DMS79 treated with DMSO at 0.1 percent for 48 hours (cell line): ENCODE data around the gene CELSR2.
A peak's percentile ranks its signal among the peaks of the same experiment; 100 is the strongest.
"Not testable (repeated sequence)": the region's sequence is repeated elsewhere in the genome, so short reads cannot be mapped to it uniquely, and the experiment has no call there.

Experiments used
- DNase-seq: peaks from one replicate; lab custom pipeline; 2025; lab: John Stamatoyannopoulos, UW

CELSR2 gene

DNA sequence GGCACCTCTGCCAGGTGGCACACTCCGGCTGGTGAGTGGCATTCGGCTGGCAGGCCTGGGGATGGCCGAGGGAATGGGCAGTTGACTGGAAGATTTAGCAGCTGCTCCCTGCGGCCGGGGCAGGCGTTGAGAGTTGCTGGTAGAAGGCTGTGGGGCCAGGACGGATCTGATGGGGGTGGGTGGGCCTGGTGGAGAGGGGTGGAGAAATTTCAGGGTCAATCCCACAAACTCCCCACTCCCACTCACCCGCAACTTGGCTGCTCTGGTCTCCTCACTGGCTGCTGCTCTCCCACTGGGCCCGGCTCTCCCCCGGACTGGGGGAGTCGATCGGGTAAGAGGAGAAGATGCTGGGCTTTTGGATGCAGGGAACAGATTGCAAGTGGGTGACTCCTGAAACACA lies 31.5 kb downstream of the CELSR2 start:
- DNase-seq, result no peak

GRCh38 chr1:109281680-109282496 lies 32.5 kb downstream of the CELSR2 start:
- DNase-seq, result no peak

DNA sequence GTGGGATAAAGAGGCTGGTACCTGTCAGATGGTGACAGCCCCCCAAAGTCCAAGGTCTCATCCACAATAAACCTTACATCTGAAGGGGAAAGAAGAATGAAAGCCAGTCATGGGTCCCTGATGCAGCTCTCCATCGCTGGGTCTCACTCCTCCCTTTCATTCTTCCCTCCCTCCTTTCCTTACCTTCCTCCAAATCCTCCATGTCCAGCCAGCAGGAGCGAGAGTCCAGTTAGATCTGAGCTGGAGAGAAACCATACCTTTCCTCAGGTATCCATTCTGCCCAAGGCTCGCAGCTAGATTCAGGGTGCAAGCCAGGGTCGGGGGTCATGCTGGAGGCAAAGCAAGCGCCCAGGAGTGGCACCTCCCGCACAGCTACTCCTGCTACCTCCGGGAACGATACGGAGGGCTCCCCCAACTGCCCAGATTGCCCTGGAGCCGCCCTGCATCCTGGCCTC lies 33.2 kb downstream of the CELSR2 start:
- DNase-seq, result no peak

GRCh38 chr1:109282952-109283747 lies 33.8 kb downstream of the CELSR2 start, which contains the start of gene PSRC1:
PSRC1 (minus strand) TSS chr1:109283145.
- DNase-seq, result peak; percentile 90

DNA sequence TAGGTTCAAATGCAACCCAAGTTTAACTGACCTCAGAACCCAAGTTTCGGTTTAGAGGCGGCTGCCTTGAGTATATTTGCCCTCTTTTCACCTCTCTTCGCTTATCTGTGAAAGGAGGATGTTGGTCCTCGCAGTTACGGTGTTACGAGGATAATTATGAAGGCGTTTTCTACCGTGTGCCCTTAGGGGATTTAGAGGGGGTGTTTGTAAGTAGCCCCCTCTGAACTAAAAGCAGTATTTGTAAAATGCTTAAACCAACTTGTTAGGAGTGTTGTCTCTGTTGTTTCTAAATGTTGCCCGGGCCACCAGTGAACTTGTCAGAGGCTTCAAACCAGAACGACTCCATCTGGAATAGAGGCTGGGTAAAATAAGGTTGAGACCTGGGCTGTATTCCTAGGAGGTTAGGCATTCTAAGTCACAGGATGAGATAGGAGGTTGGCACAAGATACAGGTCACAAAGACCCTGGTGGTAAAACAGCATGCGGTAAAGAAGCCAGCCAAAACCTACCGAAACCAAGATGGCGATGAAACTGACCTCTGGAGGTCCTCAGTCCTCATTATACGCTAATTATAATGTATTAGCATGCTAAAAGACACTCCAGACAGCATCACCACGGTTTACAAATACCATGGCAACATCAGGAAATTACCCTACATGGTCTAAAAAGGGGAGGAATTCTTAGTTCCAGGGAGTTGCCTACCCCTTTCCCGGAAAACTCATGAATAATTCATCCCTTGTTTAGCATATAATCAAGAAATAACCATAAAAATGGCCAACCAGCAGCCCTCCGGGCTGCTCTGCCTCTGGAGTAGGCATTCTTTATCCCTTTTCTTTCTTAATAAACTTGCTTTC lies 34.6 kb downstream of the CELSR2 start:
- peak; percentile 43 for DNase-seq

DNA sequence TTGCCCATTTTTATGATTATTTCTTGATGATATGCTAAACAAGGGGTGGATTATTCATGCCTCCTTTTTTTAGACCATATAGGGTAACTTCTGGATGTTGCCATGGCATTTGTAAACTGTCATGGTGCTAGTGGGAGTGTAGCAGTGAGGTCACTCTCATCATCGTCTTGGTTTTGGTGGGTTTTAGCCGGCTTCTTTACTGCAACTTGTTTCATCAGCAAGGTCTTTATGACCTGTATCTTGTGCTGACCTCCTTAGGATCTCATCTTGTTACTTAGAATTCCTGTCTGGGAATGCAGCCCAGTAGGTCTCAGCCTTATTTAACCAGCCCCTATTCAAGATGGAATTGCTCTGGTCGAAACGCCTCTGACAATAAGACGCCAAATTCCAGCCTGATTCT lies 37.4 kb downstream of the CELSR2 start:
- not testable (repeated sequence) for DNase-seq

GRCh38 chr1:109290137-109290536 lies 40.8 kb downstream of the CELSR2 start:
- DNase-seq, result no peak

- DNase-seq, result peak; percentile 51
Observed at GRCh38 chr1:109290998-109291397, 41.7 kb downstream of the CELSR2 start.

DNA sequence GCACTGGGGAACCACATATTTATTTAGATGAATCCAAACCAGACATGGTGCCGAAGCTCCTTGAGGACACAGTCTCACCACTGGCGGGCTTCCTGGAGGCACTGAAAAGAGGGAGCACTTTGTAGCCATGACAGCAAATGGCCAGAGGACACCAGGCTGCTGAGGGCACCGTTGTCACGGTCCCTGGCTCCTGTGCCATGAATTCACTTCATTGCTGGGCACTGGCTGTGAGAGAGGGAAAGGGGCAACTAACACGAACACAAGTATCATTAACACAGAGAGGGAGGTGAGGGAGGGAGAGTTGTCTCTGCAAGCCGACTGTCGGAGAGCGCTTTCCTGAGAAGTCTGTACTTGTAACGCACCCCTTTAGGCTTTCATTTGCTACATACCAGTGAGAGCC lies 43.0 kb downstream of the CELSR2 start:
- no peak for DNase-seq

DNA sequence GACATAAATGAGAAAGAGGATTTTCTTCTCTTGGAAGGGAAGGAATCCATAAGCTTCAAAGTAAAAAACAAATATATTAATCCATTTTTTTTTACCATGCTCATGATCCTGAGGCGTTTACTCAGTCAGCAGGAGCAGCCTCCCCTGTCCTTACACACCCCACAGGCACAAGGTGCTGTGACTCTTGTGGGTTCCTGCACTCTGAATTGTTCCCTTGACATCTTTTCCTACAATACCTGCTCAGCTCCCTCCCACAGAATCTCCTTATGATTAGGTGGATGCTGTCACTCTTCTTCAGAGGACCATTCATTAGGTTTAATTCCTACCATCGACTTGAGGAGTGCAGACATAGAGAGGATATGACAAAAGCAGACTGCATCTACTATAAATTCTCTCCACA lies 43.7 kb downstream of the CELSR2 start:
- no peak for DNase-seq

GRCh38 chr1:109294481-109294880 lies 45.1 kb downstream of the CELSR2 start:
- no peak for DNase-seq

GRCh38 chr1:109295712-109296415 lies 46.5 kb downstream of the CELSR2 start:
- no peak for DNase-seq

GRCh38 chr1:109296782-109297181 lies 47.4 kb downstream of the CELSR2 start:
- no peak for DNase-seq

- DNase-seq, result no peak
Observed at GRCh38 chr1:109298666-109299557, 49.6 kb downstream of the CELSR2 start.

- no peak for DNase-seq
Observed at GRCh38 chr1:109299558-109300343, 50.4 kb downstream of the CELSR2 start.

DNA sequence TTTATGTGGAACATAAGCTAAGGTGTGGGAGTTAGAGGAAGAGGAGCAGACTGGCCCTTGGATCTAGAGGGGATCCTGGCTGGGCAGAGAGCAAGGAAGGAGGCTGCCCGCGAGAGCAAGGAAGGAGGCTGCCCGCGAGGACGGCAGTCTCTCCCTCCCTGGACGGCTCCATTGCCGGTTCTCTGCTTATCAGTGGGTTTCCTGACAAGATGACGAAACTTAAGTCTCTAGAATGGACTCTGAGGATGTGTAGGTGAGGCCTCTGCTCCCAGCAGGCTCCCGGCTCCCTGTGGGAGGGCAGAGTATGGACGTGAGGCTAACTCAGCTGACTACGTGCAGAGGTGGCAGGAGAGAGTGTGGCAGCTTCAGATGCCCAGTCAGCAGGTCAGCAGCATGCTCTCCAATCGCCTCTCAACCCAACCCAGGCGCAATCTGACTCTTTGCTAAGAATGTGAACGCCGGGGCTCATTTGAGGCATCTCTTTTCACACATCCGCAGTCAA lies 51.4 kb downstream of the CELSR2 start:
- no peak for DNase-seq

DNA sequence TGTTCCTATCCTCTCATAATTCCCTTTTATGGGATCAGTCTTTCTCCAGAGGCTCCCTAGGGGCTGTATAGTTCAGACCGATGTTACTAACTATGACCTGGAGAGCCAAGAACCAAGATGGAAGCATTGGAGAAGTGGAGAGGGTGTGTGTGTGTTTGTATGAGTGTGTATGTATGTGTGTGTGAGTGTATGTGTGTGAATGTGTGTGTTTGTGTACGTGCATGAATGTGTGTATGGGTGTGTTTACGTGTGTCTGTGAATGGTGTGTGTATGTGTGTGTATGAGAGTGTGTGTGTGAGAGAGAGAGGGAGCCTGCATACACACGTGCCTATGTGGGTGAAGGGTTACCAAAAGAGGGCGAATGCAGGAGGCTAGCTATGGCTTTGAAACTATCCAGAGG lies 52.5 kb downstream of the CELSR2 start:
- no peak for DNase-seq

DNA sequence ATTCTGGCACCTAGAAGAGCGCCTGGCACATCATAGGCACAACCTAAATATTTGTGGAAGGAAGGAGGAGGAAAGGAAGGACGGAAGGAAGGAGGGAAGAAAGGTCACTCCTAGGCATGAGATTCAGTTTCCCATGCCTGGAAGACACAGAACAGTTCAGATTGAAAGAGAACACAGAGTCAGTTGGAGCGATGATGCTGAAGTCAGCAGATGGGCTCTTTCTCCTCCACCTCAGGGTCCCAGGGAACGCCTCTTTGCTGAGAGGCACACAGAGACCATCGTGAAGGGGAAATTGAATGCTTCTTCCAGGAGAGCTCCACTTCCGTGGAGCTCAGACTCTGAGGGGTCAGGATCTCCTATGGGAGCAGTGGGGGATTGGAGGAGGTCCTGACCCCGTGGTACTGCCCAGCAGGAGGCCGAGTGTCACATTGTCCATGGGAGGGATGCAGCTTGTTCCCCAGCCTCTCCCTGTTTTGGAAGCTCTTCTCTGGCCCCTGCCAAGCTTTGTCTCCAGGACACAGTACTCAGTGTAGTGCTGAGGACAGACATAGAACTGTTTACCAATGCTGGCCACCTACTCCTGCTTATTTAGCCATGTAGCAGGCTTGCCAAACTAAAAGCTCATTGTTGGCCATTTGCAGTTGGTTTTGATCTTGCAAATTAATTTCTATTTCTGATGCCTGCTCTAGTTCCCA lies 55.0 kb downstream of the CELSR2 start:
- no peak for DNase-seq

GRCh38 chr1:109305991-109306390 lies 56.7 kb downstream of the CELSR2 start:
- not testable (repeated sequence) for DNase-seq
